ENCODE results near the gene MCAT.

Gene MCAT

GRCh38 chr22:43088627-43088983 lies 54.6 kb downstream of the MCAT start:
- no peak for DNase-seq

DNA sequence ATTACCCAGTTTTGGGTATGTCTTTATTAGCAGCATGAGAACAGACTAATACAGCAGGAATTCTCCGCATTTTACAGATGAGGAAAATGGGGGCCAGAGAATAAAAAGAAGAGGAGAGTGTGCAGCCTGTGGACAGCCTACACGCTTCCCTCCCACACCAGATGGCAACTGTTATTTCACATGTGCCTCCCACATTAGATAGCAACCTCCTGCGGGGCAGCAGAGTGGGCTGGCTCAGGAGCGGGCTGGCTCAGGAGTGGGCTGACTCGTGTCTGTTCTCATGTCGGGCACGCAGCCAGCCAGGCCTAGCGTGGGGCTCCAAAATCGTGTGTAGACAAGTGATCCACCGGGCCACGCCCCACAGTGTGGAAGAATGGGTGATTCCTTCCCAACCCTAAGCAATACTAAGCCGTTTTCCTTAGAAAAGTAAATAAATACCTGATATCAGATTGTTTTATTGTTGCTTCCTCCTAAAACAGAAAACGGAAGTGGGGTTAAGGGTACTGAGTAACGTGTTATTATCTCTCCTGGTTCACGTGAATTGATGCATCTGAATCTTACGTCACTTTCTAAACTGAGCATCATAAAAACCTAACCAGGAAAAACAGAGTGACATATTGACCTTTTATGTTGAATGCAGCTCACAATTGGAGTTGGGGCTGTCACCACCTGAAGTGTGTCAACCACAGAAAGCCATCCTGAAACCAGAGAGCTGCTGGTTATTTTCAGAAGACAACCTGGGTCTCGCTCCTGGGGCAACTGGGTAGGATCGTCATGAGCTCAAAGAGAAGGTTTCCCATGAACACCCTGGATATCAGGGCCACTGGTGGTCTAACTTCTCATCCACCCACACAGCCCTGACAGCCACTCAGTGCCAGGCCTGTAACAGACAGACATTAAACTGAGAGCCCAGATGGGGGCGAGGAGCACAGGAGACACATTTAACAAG lies 57.3 kb downstream of the MCAT start:
- no peak for DNase-seq
